A549 (cell line): Measurements from ENCODE around the gene RGS5. TPM values are rescaled to one million over a fixed set of nuclear protein-coding genes. Genes with fewer than 3 reads are reported as not detected.

ENCODE experiments used
- ATAC-seq, 2 experiments: fragments of 200-7000 bp in 1 of 2; fragments of >200 bp in 1 of 2; cut with Nextera tagmentation in 1 of 2; cut with Tn5 transposase in 1 of 2; 3 replicates each; pipeline versions ENCODE4 v1.8.0 to v1.9.1; 2018 to 2020; ENCODE audit warnings: mild to moderate bottlenecking in 1 of 2, moderate library complexity in 1 of 2
- CTCF ChIA-PET: fragments of 300-600 bp; sonication (Branson Sonifier 250); formaldehyde crosslinking; extraction: SDS; loops from one replicate; lab custom pipeline; 2021; ENCODE audit warnings: antibody characterized with exemption, inconsistent platforms; lab: Yijun Ruan, JAX
- POLR2A ChIA-PET: fragments of 350-600 bp; formaldehyde crosslinking; extraction: SDS; loops from one replicate; lab custom pipeline; 2021; ENCODE audit warnings: antibody characterized with exemption, inconsistent platforms; lab: Yijun Ruan, JAX
- DNase-seq, 2 experiments: peaks; one replicate each; pipeline versions ENCODE4 v3.0.0 to v3.0.0-alpha.2; 2011 to 2016; ENCODE audit warnings: low read depth in 1 of 2, low spot score in 1 of 2
- FAIRE-seq: peaks from 2 replicates; lab custom pipeline; 2011; peaks lifted over from hg19 to GRCh38; lab: Jason Lieb, UNC
- H3K27ac ChIP-seq, 2 experiments: fragments of >200 bp; sonication (Bioruptor Twin); formaldehyde crosslinking; 3 replicates each; pipeline ENCODE4 v1.5.1; 2016 to 2017
- H3K4me1 ChIP-seq: fragments of >200 bp; sonication (Bioruptor Twin); formaldehyde crosslinking; 3 replicates; pipeline ENCODE4 v1.6.1; 2016
- H3K4me2 ChIP-seq: fragments of >200 bp; sonication (Bioruptor Twin); formaldehyde crosslinking; 3 replicates; pipeline ENCODE4 v1.6.1; 2016
- H3K4me3 ChIP-seq: fragments of >200 bp; sonication (Bioruptor Twin); formaldehyde crosslinking; 3 replicates; pipeline ENCODE4 v1.5.1; 2016
- H3K9me3 ChIP-seq: fragments of >200 bp; sonication (Bioruptor Twin); formaldehyde crosslinking; 3 replicates; pipeline ENCODE4 v1.6.1; 2016
- BHLHE40 ChIP-seq: IDR thresholded peaks from 2 replicates; pipeline ENCODE4 v1.6.1; 2012; ENCODE audit warnings: low read depth, low read length, inconsistent platforms
- CHD2 ChIP-seq: fragments of 150-350 bp; IDR thresholded peaks from 2 replicates; pipeline ENCODE4 v1.6.1; 2014; ENCODE audit warnings: low read length; ENCODE audit not compliant: partially characterized antibody
- FOSL2 ChIP-seq, 2 experiments: fragments of 450-650 bp in 1 of 2; fragments of >200 bp in 1 of 2; sonication (Bioruptor Twin) in 1 of 2; formaldehyde crosslinking; IDR thresholded peaks; 2 replicates each; pipeline versions ENCODE4 v1.5.0 to v1.6.1; 2016 to 2020; ENCODE audit warnings: mild to moderate bottlenecking in 1 of 2, moderate library complexity in 1 of 2
- GATA3 ChIP-seq: IDR thresholded peaks from 2 replicates; pipeline ENCODE4 v1.6.1; 2012; ENCODE audit warnings: borderline replicate concordance
- HOXB5 ChIP-seq: fragments of 250-450 bp; sonication (Bioruptor Pico); IDR thresholded peaks from 2 replicates; pipeline ENCODE4 v1.5.0; 2020; ENCODE audit warnings: mild to moderate bottlenecking, moderate library complexity
- JUN ChIP-seq, 2 experiments: fragments of >200 bp; sonication (Bioruptor Twin); formaldehyde crosslinking; IDR thresholded peaks; 2 replicates in 1 of 2; 3 replicates in 1 of 2; pipeline ENCODE4 v1.6.1; 2016 to 2017
- MAFK ChIP-seq: fragments of 450-650 bp; IDR thresholded peaks from 2 replicates; pipeline ENCODE4 v1.6.1; 2014; ENCODE audit not compliant: partially characterized antibody
- MAX ChIP-seq: IDR thresholded peaks from 2 replicates; pipeline ENCODE4 v1.6.1; 2012
- MAZ ChIP-seq: fragments of 150-350 bp; IDR thresholded peaks from 2 replicates; pipeline ENCODE4 v1.6.1; 2014; ENCODE audit warnings: antibody characterized with exemption, low read depth, low read length, borderline replicate concordance
- MYC ChIP-seq: IDR thresholded peaks from 2 replicates; pipeline ENCODE4 v1.6.1; 2012; ENCODE audit warnings: mild to moderate bottlenecking, inconsistent platforms, low read length, improper control_type of control experiment, borderline replicate concordance
- NR3C1 ChIP-seq: fragments of >200 bp; sonication (Bioruptor Twin); formaldehyde crosslinking; IDR thresholded peaks from 3 replicates; pipeline ENCODE4 v1.6.1; 2017
- PHF8 ChIP-seq: fragments of 200-600 bp; sonication (generic); IDR thresholded peaks from 2 replicates; pipeline ENCODE4 v1.6.1; 2016; ENCODE audit warnings: low read depth, mild to moderate bottlenecking, antibody characterized with exemption, moderate library complexity, borderline replicate concordance
- POLR2A ChIP-seq: IDR thresholded peaks from 2 replicates; pipeline ENCODE4 v1.6.1; 2012; ENCODE audit warnings: mild to moderate bottlenecking, low read length
- RAD21 ChIP-seq, 2 experiments: fragments of >200 bp in 1 of 2; sonication (Bioruptor Twin) in 1 of 2; formaldehyde crosslinking in 1 of 2; IDR thresholded peaks in 1 of 2; conservative IDR thresholded peaks in 1 of 2; 2 replicates in 1 of 2; 3 replicates in 1 of 2; pipeline ENCODE4 v1.6.1; 2012 to 2018; ENCODE audit warnings: inconsistent platforms in 1 of 2
- RCOR1 ChIP-seq: fragments of 150-350 bp; IDR thresholded peaks from 2 replicates; pipeline ENCODE4 v1.6.1; 2014; ENCODE audit warnings: antibody characterized with exemption, low read length, low read depth
- SREBF2 ChIP-seq: fragments of 450-650 bp; IDR thresholded peaks from 2 replicates; pipeline ENCODE4 v1.6.1; 2014; ENCODE audit warnings: mild to moderate bottlenecking, moderate library complexity
- TFCP2L1 ChIP-seq: fragments of 250-450 bp; sonication (Bioruptor Pico); IDR thresholded peaks from 2 replicates; pipeline ENCODE4 v1.5.0; 2021; ENCODE audit warnings: mild to moderate bottlenecking
- USF2 ChIP-seq: fragments of 450-650 bp; IDR thresholded peaks from 2 replicates; pipeline ENCODE4 v1.6.1; 2014; ENCODE audit warnings: antibody characterized with exemption
- ZC3H11A ChIP-seq: fragments of 450-650 bp; IDR thresholded peaks from 2 replicates; pipeline ENCODE4 v1.6.1; 2014; ENCODE audit warnings: antibody characterized with exemption, mild to moderate bottlenecking
- ZFP36 ChIP-seq: fragments of 450-650 bp; IDR thresholded peaks from 2 replicates; pipeline ENCODE4 v1.6.1; 2014; ENCODE audit warnings: borderline replicate concordance; ENCODE audit not compliant: partially characterized antibody
- WGBS: methylation state at CpG from one replicate; pipeline ENCODE4 v1.1.6; 2017; ENCODE audit errors: missing lambda C conversion rate; 5-methylcytosine and 5-hydroxymethylcytosine counted together
- polyA plus RNA-seq, 4 experiments: library from polyadenylated mRNA; depleted of rRNA in 3 of 4; stranded (reverse); fragments of >200 nt; fragmentation: RNase III in 1 of 4; extraction: RNeasy Plus Mini Kit Qiagen cat#74134 plus additional on column Dnase treatment in 1 of 4; gene quantifications; 2 replicates in 3 of 4; 3 replicates in 1 of 4; pipeline ENCODE4 v1.2.3, GENCODE V29; 2011 to 2017
- TF ChIP-seq, protein P1 (sequence below): fragments of 250-450 bp; sonication (Bioruptor Pico); IDR thresholded peaks from 2 replicates; pipeline ENCODE4 v1.5.0; 2020; ENCODE audit warnings: low read depth, mild to moderate bottlenecking, moderate library complexity
- TF ChIP-seq, protein P2 (sequence below): fragments of 200-600 bp; sonication (generic); IDR thresholded peaks from 2 replicates; pipeline ENCODE4 v1.6.1; 2016; ENCODE audit warnings: antibody characterized with exemption, mild to moderate bottlenecking, moderate library complexity
- TF ChIP-seq, protein P3 (sequence below): IDR thresholded peaks from 2 replicates; pipeline ENCODE4 v1.6.1; 2012
- TF ChIP-seq, protein P4 (sequence below): fragments of >200 bp; sonication (Bioruptor Twin); formaldehyde crosslinking; IDR thresholded peaks from 3 replicates; pipeline ENCODE4 v1.5.1; 2016

The RGS5 gene
- polyA plus RNA-seq, 2 of the 4 experiments (the other 2 are of a cell fraction): 2.2 to 6.5 TPM

- ATAC-seq (no peak), FAIRE-seq (no peak), DNase-seq (no peak)
- TF ChIP-seq, protein P1, sequence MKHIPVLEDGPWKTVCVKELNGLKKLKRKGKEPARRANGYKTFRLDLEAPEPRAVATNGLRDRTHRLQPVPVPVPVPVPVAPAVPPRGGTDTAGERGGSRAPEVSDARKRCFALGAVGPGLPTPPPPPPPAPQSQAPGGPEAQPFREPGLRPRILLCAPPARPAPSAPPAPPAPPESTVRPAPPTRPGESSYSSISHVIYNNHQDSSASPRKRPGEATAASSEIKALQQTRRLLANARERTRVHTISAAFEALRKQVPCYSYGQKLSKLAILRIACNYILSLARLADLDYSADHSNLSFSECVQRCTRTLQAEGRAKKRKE (CRISPR knock-in tag): no peak
- TF ChIP-seq POLR2A (no peak), FOSL2 (IDR thresholded peaks at IDR 0.05) (no peak), FOSL2 (CRISPR knock-in tag; IDR thresholded peaks at IDR 0.05) (no peak), MAZ (no peak), ZFP36 (no peak), RCOR1 (no peak), HOXB5 (CRISPR knock-in tag) (no peak), USF2 (no peak), TFCP2L1 (CRISPR knock-in tag) (no peak), RAD21 (conservative IDR thresholded peaks at IDR 0.05 in 1 of 2, IDR thresholded peaks at IDR 0.05 in 1 of 2) (no peak)
- TF ChIP-seq, protein P2, sequence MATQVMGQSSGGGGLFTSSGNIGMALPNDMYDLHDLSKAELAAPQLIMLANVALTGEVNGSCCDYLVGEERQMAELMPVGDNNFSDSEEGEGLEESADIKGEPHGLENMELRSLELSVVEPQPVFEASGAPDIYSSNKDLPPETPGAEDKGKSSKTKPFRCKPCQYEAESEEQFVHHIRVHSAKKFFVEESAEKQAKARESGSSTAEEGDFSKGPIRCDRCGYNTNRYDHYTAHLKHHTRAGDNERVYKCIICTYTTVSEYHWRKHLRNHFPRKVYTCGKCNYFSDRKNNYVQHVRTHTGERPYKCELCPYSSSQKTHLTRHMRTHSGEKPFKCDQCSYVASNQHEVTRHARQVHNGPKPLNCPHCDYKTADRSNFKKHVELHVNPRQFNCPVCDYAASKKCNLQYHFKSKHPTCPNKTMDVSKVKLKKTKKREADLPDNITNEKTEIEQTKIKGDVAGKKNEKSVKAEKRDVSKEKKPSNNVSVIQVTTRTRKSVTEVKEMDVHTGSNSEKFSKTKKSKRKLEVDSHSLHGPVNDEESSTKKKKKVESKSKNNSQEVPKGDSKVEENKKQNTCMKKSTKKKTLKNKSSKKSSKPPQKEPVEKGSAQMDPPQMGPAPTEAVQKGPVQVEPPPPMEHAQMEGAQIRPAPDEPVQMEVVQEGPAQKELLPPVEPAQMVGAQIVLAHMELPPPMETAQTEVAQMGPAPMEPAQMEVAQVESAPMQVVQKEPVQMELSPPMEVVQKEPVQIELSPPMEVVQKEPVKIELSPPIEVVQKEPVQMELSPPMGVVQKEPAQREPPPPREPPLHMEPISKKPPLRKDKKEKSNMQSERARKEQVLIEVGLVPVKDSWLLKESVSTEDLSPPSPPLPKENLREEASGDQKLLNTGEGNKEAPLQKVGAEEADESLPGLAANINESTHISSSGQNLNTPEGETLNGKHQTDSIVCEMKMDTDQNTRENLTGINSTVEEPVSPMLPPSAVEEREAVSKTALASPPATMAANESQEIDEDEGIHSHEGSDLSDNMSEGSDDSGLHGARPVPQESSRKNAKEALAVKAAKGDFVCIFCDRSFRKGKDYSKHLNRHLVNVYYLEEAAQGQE: no peak
- ChIA-PET POLR2A (no interaction called here), CTCF (no interaction called here)
- 40% methylated on average over 2 of the region's 2 CpGs for WGBS
- Histone ChIP-seq H3K4me3 (no peak overlapping the region), H3K4me1 (no peaks in the 10 kb centered on the region), H3K4me2 (no peak overlapping the region), H3K9me3 (no peaks in the 10 kb centered on the region), H3K27ac (no peak overlapping the region)
Measured at GRCh38 chr1:163182330-163182949, 20.3 kb downstream of the RGS5 start.

GRCh38 chr1:163178628-163179027 is 24.1 kb downstream of the RGS5 start:
- Histone ChIP-seq H3K4me1 (no peaks in the 10 kb centered on the region), H3K4me2 (no peak overlapping the region), H3K4me3 (no peak overlapping the region), H3K27ac (no peak overlapping the region), H3K9me3 (no peaks in the 10 kb centered on the region)
- ATAC-seq (no peak), DNase-seq (no peak), FAIRE-seq (no peak)
- TF ChIP-seq, protein P3, sequence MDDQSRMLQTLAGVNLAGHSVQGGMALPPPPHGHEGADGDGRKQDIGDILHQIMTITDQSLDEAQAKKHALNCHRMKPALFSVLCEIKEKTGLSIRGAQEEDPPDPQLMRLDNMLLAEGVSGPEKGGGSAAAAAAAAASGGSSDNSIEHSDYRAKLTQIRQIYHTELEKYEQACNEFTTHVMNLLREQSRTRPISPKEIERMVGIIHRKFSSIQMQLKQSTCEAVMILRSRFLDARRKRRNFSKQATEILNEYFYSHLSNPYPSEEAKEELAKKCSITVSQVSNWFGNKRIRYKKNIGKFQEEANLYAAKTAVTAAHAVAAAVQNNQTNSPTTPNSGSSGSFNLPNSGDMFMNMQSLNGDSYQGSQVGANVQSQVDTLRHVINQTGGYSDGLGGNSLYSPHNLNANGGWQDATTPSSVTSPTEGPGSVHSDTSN: no peak
- TF ChIP-seq HOXB5 (CRISPR knock-in tag): no peak
- TF ChIP-seq MAX: no peak
- no peak for TF ChIP-seq TFCP2L1 (CRISPR knock-in tag)
- TF ChIP-seq, protein P4, sequence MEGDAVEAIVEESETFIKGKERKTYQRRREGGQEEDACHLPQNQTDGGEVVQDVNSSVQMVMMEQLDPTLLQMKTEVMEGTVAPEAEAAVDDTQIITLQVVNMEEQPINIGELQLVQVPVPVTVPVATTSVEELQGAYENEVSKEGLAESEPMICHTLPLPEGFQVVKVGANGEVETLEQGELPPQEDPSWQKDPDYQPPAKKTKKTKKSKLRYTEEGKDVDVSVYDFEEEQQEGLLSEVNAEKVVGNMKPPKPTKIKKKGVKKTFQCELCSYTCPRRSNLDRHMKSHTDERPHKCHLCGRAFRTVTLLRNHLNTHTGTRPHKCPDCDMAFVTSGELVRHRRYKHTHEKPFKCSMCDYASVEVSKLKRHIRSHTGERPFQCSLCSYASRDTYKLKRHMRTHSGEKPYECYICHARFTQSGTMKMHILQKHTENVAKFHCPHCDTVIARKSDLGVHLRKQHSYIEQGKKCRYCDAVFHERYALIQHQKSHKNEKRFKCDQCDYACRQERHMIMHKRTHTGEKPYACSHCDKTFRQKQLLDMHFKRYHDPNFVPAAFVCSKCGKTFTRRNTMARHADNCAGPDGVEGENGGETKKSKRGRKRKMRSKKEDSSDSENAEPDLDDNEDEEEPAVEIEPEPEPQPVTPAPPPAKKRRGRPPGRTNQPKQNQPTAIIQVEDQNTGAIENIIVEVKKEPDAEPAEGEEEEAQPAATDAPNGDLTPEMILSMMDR: no peak
- no peak for TF ChIP-seq CHD2
- no peak for TF ChIP-seq USF2
- TF ChIP-seq ZC3H11A: no peak
- TF ChIP-seq PHF8: no peak
- no peak for TF ChIP-seq BHLHE40
- no peak for TF ChIP-seq MAFK
- TF ChIP-seq SREBF2: no peak
- TF ChIP-seq GATA3: no peak
- no peak for TF ChIP-seq JUN (IDR thresholded peaks at IDR 0.05)
- TF ChIP-seq MYC: no peak
- TF ChIP-seq NR3C1: no peak
- WGBS: 5% methylated on average over 2 of the region's 2 CpGs
- ChIA-PET CTCF (interaction anchor here (1.0 to 3.9 kb wide), 4 partner anchors 16 to 331 kb away, joined by 3 to 21 read pairs (median 8); no protein-coding TSS in a partner anchor), POLR2A (no interaction called here)
